Stimulated activated CD8-positive, alpha-beta memory T cell treated with anti-CD3 and anti-CD28 coated beads, Interleukin-2, amount 100 ng/mL, for 1 hour (primary cell): ENCODE data around the gene GDF2.

Experiments used
- DNase-seq, 2 donors: peaks; one replicate each; pipeline ENCODE4 v3.0.0-alpha.2; 2020; ENCODE audit warnings: low read depth in 2 of 2

GDF2 gene

DNA sequence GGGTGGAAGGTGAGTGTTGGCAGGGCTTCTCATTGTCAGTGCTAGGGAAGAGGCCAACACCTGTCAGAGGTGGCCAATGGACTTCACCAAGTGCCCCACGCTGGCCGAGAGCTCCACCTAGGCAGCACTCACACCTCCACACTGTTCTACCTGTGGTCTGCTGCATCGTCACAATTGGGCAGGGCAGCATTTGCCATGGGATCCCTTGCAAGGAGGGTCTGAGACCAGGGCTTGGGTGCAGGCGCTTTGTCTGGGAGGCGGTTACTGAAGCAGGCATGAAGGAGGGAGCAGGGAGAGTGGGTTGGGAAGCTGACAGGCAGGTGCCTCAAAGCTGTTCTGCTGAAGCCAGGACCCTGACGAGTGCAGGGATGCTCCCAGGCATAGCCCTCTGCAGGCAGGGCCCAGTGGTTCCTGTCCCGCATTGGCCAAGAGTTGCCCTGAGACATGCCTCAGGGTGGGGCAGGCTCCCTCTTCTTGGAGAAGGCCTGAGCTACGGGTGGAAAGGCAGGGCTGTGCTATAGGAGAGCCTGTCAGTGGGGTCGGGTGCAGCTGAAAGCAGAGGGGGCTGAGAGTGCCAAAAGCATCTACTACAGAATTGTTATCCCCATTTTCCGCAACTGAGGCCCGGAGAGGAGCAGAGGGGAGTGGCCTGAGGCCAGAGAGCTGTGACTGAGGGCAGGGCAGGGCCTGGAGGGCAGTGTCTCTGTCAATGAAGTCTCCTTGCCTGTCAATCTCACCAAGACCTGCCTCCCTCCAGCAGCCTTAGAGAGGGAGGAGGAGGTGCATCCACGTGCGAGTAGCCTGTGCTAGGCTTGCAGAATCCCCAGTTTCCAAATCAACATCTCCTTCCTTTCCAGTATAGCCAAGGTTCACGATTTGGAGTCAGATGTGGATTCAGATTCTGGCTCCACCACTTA is 29.9 kb downstream of the GDF2 start:
- DNase-seq, result no peak

DNA sequence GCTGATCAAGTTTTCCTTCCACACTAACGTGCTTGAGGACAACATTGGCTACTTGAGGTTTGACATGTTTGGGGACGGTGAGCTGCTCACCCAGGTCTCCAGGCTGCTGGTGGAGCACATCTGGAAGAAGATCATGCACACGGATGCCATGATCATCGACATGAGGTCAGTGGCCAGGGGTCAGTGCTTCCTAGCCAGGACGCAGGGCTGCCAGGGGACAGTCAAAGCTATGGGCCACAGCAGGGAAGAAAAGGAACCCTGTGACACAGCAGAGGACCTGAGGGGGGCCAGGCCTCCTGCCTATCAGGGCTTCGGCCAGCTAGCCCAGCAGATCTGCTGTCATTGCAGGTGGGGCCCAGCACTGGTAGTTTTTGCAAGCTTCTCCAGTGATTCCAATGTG is 31.1 kb downstream of the GDF2 start:
- DNase-seq, result no peak

DNA sequence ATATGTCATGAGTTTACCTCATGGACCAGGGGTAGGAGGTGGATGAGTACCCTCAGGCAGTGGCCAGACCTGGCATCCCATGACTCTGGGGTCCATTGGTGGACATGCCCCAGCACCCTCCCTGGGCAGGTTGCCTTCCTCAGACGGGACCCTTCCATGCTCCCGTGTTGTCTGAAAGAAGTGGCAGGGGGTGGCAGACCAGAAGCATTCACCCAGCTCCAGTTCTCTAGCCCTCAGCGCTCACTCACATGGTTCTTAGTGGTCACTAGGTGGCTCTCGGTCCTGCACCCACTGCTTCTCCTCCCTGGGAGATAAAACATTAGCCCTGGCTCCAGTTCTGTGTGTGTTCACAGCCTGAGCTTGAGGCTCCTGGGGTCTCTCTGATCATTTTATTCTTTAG is 31.9 kb downstream of the GDF2 start:
- no peak for DNase-seq

DNA sequence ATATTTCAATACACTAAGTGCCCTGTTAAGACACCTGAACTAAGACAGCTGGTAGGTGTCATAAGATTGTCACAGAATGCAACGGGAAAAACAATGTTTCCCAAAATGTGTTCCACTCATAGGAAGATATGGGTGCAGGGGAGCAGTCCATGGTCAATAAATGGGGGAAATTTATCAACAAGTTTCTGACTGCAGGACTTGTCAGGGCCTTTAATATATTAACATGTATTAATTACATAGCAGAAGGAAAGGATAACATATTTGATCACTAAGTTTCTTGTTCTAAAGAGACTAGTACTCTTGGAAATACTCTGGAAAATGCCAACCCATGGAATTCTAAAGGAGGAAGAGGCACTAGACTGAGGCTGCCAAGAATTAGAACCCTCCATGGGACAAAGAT is 32.6 kb downstream of the GDF2 start:
- DNase-seq, result no peak

DNA sequence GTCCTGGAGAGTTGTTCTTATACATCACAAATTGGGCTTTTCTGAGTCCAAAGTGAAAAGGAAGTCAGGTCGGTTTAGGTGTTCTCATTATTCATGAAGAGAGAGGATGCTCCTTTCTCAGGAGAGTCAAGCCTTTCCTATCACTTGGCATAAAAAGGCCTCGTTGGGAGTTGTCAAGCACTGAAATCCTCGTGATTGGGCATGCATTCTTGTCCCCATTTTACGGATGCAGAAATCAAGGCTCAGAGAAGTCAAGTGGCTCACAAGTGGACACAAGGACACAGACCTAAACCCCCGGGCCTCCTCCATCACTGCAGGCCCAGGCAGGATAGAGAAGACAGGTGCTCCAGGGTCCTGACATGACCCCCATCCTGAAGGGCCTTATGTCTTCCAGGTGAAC is 34.5 kb downstream of the GDF2 start:
- no peak for DNase-seq

DNA sequence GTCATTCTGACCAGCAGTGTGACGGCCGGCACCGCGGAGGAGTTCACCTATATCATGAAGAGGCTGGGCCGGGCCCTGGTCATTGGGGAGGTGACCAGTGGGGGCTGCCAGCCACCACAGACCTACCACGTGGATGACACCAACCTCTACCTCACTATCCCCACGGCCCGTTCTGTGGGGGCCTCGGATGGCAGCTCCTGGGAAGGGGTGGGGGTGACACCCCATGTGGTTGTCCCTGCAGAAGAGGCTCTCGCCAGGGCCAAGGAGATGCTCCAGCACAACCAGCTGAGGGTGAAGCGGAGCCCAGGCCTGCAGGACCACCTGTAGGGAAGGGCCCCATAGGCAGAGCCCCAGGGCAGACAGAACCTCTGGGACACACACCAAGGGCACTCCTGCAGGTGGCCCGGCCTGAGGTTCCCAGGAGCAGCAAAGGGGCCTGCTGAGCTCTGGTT is 34.9 kb downstream of the GDF2 start:
- DNase-seq, result no peak

DNA sequence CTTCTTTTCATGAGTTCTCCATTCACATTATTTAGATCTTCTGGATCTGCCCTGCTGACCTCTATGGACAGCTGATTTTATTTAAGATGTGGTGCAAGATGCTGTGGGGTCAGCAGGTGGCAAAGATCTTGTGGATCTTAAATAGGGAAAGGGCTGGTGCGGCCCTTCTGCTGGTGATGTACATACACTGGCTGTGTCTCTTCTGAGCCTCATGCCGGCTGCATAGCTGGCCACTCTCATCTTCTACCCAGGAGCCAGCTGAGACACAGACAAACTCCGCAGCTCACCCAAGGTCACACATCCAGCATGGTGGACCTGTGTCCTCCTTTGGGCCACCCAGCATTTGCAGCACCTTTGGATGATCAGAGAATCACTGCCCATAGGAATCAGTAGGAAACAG is 35.7 kb downstream of the GDF2 start:
- DNase-seq, result no peak

DNA sequence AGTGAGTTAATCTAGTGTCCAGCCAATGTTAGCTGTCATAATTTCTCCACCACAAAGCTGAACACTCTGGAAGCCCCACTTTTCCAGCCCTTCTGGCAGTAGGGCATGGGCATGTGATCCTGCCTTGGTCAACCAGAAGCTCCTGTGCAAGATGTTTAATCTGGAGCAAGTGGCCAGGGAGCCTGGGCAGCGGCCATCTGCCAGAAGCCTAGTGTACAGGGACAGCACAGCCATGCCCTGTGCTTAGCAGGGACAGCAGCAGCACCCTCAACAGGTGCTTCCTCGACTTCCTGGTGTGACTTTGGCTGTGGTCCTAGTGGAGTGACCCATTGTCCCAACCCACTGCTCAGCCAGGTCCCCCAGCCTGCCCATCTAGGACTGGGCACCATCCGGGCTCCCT is 36.2 kb downstream of the GDF2 start:
- no peak for DNase-seq

DNA sequence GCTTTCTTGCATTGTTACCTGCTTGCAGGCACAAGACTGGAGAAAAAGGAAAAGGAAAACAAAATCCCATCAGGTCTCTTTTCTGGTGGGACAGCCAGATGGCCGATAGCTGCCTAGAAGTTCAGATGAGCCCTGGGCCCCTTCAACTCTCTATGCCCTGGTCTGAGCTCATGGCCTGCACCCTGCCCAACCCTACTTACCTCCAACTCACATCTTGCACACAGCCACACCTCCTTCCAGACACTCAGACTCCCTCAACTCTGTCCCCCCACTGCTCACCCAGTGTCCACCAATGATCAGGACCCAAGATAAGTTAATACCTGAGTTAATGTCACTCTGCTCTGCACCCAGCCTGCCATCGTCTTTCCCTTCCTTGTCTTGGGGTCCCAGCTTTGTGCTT is 36.8 kb downstream of the GDF2 start:
- no peak for DNase-seq

DNA sequence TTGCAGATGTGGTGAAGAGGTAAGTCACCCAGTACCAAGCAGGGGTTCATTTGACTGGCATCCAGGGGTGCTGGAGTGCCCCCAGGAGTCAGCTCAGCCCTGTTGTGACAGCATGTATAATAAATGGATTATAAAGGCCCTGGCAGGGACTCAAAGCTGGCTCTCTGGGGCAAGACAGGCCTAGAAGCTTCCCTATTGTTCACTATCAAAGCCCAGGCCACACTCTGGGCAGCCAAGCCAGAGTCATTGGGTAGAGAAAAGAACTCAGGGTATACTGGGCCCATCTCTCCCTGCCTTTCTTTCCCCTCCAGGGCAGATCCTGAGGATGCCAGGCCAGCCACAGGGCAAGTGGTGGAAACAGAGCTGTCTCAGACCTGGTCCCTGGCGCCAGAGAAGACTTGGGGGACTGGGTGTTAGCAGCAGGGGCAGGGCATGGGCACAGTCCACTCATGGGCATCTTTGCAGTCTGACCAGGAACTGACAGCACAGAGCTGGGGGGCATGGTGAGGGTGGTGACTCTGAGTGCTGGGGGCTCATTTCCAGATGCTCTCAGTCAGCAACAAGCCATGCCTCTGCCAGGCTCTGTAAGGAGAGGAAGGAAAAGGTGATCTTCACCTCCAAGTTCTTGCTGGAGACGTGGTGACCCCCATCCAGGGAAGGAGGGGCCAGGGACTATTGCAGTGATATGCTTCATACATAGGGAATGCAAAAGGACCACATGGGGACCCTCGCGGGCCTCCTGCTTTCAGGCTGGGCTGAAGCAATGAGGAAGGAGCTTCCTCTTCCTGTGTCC is 37.6 kb downstream of the GDF2 start:
- no peak for DNase-seq

DNA sequence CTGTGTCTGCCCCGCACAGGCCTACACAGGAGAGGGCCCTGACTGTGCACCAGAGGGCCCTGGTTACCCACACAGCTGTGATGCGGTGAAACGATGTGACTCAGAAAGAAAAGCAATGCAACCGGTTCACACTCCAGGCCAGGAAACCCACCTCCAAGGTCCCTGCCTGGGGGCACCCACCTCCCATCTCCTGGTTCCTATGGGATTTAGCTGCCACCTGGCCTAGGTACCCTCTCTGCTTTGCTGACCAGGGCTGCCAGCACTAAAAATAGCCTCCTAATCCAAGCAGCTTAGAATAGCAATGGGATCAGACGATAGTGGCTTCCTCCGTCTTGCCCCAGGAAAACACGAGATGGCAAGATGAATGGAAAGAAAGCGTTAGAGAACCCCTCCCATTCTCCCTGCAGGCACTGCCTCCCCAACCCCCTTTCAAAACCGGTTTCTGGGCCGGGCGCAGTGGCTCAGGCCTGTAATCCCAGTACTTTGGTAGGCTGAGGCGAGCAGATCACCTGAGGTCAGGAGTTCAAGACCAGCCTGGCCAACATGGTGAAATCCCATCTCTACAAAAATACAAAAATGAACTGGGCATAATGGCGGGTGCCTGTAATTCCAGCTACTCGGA is 38.3 kb downstream of the GDF2 start:
- no peak for DNase-seq

DNA sequence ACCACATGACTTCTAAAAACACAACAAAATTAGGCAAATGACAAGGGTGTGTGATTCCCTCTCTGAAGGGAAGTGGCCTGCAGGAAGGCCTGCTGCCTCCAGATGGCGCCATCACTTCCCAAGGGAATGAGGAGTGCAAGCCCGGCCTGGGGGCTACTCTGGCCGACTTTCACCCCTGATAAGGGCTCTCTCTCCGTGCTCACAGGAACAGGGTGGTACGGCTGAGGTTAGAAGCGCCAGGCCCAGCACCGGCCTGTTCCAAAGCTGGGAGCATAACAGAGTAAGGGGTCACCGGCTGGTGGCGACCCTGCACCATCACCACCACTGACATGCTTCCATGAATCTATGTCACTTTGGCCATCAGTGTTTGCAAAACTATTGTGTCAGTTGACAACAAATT is 39.0 kb downstream of the GDF2 start:
- DNase-seq, result no peak

DNA sequence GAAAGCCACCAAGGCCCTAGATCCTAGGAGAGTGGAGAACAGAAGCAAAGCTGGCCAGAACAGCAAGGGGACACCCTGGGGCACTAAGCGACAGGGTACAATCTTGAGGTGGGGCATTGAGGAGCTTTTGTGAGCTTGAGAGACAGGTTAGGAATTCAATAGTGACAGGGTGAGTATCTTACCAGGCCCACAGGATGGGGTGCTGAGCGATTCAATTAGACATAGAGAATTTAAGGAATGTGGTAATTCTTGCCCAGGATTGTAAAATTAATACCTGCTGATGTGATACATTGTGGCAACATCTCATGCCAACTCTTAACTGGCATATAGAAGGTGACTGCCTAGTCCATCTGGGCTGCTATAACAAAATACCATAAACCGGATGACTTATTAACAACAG is 39.9 kb downstream of the GDF2 start:
- no peak for DNase-seq

DNA sequence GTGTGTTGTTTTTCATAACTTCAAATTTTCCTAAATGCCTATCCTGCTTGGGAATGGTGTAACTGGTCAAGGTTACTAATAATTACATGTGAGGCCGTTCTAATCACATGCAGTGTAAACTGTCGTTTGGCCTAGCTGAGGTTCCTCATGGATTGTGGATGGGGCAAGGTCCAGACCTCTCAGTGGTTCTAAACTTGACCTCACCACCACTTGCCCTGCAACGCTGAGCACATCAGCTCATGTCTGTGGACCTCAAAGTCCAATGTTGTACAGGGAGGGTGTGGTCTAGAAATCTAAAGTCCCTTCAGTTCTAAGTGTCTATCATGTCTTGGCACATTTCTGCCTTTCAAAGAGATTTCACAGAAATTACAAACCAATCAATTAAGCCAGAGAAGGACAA is 41.5 kb downstream of the GDF2 start:
- DNase-seq, result no peak

DNA sequence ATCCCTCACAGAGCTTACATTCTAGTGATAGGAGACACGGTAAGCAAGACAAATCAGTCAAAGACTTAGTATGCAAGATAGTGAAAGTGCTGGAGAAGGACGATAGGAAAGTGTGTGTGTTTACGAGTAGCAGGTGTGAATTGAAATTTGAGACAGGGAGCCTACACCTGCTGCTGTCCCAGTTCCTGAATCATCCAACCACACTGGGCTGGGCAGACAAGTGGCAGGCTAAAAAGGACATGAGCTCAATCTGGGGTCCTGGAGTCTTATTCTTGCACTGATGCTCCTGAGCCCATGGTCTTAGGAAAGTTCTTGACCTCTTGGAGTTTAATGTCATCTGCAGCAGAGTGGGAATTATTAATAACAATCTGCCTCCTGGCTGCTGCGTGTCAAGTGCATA is 42.1 kb downstream of the GDF2 start:
- no peak for DNase-seq

DNA sequence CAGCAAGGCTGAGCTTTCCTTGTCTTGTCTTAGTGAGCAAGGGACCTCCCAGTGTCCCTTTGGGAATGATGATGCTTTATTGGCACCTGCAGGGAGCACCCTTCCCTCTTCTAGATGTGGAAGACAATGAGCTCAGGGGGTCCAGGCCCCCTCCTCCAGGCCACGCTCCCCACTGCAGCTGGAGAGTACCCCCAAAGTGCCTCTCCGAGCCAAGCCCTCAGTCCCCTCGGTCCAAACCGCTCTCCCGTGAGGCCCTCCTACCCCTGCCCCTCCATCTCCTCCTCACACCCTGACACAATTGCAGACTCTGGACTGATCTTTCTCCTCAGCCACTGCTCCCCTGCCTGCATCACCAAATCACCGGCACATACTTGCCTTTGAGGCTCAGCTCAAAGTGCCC is 42.7 kb downstream of the GDF2 start:
- DNase-seq, result no peak

DNA sequence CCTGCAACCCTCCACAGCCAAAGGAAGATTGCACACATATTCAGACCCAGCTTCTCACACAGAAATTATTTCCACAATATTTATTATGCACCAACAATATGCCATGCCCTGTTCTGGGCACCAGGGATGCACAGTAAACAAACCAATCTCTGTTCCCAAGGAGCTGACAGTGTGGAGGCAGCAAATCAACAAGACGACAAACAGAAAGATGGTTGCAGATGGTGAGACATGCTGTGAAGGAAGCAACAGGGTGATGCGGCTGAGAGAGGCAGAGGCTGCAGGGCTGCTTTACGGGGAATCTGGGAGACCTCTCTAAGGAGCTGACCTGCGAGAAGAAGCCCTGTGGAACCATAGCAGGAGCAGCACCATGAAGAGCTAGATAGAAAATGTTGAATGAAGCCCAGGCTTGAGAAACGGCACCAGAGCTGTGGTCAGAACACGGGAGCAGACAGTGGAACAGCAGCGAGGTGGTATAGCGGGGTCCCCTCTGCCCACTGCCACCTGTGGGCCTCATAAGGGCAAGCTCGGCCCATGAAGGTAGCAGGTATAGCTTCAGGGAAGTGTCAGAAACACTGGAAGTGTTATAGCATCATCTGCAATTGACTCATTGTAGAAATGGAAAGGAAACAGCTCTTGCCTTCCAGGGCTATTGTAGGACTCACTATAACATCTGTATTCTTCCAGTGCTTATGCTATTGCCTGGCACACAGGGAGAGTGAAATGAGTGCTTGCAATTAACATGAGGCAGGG is 43.4 kb downstream of the GDF2 start:
- no peak for DNase-seq

DNA sequence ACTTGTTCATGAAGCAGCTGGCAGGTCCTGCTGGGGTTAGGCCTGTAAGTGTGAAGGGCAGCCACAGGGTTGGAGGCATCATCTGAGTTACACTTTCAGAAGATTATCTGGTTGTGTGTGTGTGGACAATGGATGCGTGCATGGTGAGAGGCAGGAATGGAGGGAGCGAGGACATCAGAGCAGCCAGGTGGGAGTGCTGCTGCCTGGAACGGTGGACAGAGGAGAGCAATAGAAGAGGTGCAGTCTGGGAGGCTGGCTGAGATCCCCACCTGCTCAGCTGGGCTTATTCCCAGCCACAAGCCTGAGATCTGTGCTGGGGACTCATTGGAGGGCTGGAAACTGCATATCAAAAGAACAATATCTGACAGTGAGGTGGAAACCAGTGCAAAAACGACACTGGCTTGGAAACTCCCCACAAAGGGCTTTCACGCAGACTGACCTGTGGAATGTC is 44.0 kb downstream of the GDF2 start:
- DNase-seq, result no peak

DNA sequence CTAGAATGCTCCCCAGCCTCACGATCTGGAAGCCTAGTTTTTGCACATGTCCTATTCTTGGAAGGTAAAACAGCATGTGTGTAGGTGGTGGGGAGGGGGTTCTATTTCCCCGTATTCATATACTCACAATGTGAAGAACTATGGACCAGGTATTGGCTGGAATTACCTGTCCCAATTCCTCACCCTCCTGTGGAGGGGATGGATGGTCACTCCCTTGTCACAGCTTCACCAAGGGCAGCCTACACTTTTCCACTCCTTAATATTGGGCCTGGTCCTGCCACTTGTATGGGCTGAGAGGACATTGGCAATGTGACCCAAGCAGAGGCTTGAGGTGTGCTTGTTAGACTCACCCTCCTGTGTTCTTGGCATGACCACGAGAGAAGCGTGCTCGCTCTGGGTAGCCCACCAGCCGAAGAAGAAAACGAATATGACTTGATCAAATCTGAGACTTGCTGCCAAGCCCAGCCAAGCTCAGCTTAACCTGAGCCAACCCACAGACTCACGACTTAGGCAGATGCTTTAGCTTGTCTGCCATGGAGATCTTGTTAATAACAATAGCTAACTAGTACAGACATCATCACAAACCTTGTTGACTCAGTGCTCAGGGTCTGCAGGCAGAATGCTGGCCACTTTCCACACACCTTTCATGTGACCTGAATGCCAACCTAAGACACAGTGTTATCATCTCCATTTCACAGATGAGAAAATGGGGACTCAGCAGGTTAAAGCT is 44.6 kb downstream of the GDF2 start:
- DNase-seq, result no peak

DNA sequence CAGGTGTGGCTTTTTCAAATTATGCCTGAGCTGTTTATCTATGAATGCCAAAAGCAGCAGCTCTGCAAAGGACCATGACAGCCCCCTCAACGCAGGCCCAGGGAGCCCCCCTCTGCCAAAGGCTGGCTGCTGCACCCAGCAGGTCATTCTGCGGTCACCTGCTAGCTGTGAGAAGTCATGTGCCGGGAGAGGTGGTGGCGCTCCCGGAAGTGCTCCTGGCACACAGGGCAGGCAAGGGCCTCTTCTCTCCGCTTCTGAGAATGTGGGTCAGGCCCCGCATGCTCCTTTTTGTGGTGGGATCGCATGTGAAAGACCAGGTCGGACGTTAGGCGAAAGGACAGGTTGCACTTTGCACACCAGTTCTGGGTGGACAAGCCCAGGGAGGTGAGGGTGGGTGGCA is 45.4 kb downstream of the GDF2 start:
- DNase-seq, result no peak
